SK-N-SH treated with all-trans-retinoic acid at 6 μM for 48 hours (cell line): ENCODE results near the gene PARD3.

Experiments
- BACH2 ChIP-seq: fragments of 250-450 bp; sonication (Bioruptor Pico); IDR thresholded peaks from 2 replicates; pipeline ENCODE4 v1.9.0; 2021; ENCODE audit warnings: mild to moderate bottlenecking, borderline replicate concordance
- CREB5 ChIP-seq: fragments of 250-450 bp; sonication (Bioruptor Pico); IDR thresholded peaks from 2 replicates; pipeline ENCODE4 v1.5.1; 2020; ENCODE audit warnings: low read depth, mild to moderate bottlenecking, moderate library complexity
- ESRRG ChIP-seq: fragments of 250-450 bp; sonication (Bioruptor Pico); IDR thresholded peaks from 2 replicates; pipeline ENCODE4 v1.6.1; 2021; ENCODE audit warnings: mild to moderate bottlenecking
- GLIS3 ChIP-seq: fragments of 250-450 bp; sonication (Bioruptor Pico); IDR thresholded peaks from 2 replicates; pipeline ENCODE4 v1.5.0; 2020; ENCODE audit warnings: mild to moderate bottlenecking, moderate library complexity
- PPARA ChIP-seq: fragments of 250-450 bp; sonication (Bioruptor Pico); IDR thresholded peaks from 2 replicates; pipeline ENCODE4 v1.5.0; 2020; ENCODE audit warnings: mild to moderate bottlenecking, borderline replicate concordance
- RARB ChIP-seq: fragments of 250-450 bp; sonication (Bioruptor Pico); IDR thresholded peaks from 2 replicates; pipeline ENCODE4 v1.8.0; 2021; ENCODE audit warnings: mild to moderate bottlenecking, moderate library complexity
- SNAI2 ChIP-seq: fragments of 250-450 bp; sonication (Bioruptor Pico); IDR thresholded peaks from 2 replicates; pipeline ENCODE4 v1.5.0; 2020; ENCODE audit warnings: mild to moderate bottlenecking, moderate library complexity
- TCF4 ChIP-seq: fragments of 250-450 bp; sonication (Bioruptor Pico); IDR thresholded peaks from 2 replicates; pipeline ENCODE4 v1.8.0; 2021; ENCODE audit warnings: mild to moderate bottlenecking, moderate library complexity, borderline replicate concordance
- TOX ChIP-seq: fragments of 250-450 bp; sonication (Bioruptor Pico); IDR thresholded peaks from 2 replicates; pipeline ENCODE4 v1.8.0; 2021; ENCODE audit warnings: mild to moderate bottlenecking, moderate library complexity, borderline replicate concordance
- ZC3H10 ChIP-seq: fragments of 250-450 bp; sonication (Bioruptor Pico); IDR thresholded peaks from 2 replicates; pipeline ENCODE4 v1.5.1; 2021; ENCODE audit warnings: mild to moderate bottlenecking, moderate library complexity
- ZFP30 ChIP-seq: fragments of 450-650 bp; formaldehyde crosslinking; IDR thresholded peaks from 2 replicates; pipeline ENCODE4 v1.5.0; 2022; ENCODE audit warnings: mild to moderate bottlenecking, moderate library complexity
- ZNF565 ChIP-seq: fragments of 450-650 bp; formaldehyde crosslinking; conservative IDR thresholded peaks from 2 replicates; pipeline ENCODE4 v1.5.0; 2020; ENCODE audit warnings: low read depth, mild to moderate bottlenecking, moderate library complexity
- TF ChIP-seq, protein P1 (sequence below): fragments of 250-450 bp; sonication (Bioruptor Pico); IDR thresholded peaks from 2 replicates; pipeline ENCODE4 v1.8.0; 2020; ENCODE audit warnings: mild to moderate bottlenecking, moderate library complexity, borderline replicate concordance

GRCh38 chr10:34580643-34581042 is 234.5 kb downstream of the PARD3 start:
- TF ChIP-seq RARB (CRISPR knock-in tag) = no peak
- TF ChIP-seq, protein P1, sequence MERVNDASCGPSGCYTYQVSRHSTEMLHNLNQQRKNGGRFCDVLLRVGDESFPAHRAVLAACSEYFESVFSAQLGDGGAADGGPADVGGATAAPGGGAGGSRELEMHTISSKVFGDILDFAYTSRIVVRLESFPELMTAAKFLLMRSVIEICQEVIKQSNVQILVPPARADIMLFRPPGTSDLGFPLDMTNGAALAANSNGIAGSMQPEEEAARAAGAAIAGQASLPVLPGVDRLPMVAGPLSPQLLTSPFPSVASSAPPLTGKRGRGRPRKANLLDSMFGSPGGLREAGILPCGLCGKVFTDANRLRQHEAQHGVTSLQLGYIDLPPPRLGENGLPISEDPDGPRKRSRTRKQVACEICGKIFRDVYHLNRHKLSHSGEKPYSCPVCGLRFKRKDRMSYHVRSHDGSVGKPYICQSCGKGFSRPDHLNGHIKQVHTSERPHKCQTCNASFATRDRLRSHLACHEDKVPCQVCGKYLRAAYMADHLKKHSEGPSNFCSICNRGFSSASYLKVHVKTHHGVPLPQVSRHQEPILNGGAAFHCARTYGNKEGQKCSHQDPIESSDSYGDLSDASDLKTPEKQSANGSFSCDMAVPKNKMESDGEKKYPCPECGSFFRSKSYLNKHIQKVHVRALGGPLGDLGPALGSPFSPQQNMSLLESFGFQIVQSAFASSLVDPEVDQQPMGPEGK (CRISPR knock-in tag) = no peak
- no peak for TF ChIP-seq ZFP30 (CRISPR knock-in tag)
- no peak for TF ChIP-seq TCF4 (CRISPR knock-in tag)
- TF ChIP-seq ESRRG (CRISPR knock-in tag) = no peak
- TF ChIP-seq BACH2 (CRISPR knock-in tag) = no peak
- TF ChIP-seq ZC3H10 (CRISPR knock-in tag) = no peak
- TF ChIP-seq CREB5 (CRISPR knock-in tag) = no peak
- no peak for TF ChIP-seq SNAI2 (CRISPR knock-in tag)
- no peak for TF ChIP-seq ZNF565
- TF ChIP-seq TOX (CRISPR knock-in tag) = peak; percentile 34; the same call in 1 of the 2 replicates
- TF ChIP-seq PPARA (CRISPR knock-in tag) = no peak
- TF ChIP-seq GLIS3 (CRISPR knock-in tag) = no peak
